GM19238 (cell line): ENCODE results near the gene CBX7.
A peak's percentile ranks its signal among the peaks of the same experiment; 100 is the strongest.

Source experiments
- DNase-seq: peaks from one replicate; pipeline ENCODE4 v3.0.0; 2011; ENCODE audit warnings: low spot score; ENCODE audit not compliant: insufficient read length

Gene CBX7

GRCh38 chr22:39148026-39148726, 4.3 kb downstream of the CBX7 start:
- no peak for DNase-seq

- no peak for DNase-seq
Measured at GRCh38 chr22:39147335-39148025, 5.0 kb downstream of the CBX7 start.

- no peak for DNase-seq
Measured at GRCh38 chr22:39146256-39147101, 6.0 kb downstream of the CBX7 start.

GRCh38 chr22:39144101-39144767, 8.2 kb downstream of the CBX7 start:
- DNase-seq = peak; percentile 79

DNA sequence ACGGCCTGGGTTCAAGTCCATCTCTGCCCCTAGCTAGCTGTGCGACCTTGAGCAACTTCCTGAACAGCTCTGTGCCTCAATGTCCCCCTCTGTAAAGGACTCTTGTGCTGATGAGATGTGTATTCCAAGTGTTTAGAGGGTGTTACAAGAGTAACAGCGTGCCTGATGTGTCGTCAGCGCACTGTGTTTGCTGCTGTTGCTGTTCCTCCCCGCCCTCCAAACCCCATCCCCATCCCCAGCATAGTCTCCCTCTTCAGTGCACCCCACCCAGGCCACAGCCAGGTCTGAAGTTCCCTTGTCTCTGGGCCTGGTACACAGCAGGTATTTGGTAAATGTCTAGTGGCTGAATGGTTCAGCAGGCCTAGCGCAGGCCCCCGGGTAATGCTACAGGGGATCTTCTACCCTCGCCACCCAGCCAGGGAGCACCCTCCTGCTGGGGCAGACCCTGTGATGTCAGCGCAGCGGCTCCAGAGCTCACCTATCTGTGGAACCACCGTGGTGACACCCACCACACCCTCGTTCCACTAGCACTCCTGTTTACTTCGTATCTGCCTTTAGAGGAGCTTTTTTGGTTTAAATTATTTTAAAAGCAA, 10.3 kb downstream of the CBX7 start:
- no peak for DNase-seq

DNA sequence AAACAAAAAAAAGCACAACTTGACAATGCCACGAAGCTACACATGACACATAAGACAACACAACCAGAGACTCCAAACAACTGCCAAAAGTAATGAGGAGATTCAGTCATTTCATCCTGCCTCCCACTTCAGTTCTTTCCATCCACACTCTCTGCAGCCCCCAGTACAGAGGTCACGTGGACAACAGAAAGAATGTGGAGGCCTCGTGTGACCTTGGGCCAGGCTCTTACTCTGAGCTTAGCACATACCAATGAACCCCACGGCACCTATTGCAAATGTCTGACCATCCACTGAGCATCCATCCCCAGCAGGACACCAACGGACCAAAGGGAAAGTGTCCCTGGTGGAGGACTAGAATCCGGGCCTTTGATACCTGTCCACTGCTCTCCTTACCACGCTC, 12.5 kb downstream of the CBX7 start:
- no peak for DNase-seq

- no peak for DNase-seq
Measured at GRCh38 chr22:39138357-39138997, 14.0 kb downstream of the CBX7 start.

DNA sequence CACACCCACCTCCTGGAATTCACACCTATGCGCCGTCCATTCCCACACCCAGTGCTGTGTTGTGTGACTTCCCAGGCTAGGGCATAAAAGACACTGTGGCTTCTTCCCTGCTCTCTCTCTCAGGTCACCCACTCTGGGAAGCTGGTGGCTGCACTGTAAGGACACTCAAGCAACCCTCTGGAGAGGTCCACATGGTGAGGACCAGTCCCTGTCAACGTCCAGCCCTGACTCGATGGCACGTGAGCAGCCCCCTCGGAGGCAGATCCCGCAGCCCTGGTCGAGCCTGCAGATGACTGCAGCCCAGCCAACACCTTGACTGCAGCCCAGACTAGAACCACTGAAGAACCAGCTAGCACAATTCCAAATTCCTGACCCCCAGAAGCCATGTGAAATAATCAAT, 16.2 kb downstream of the CBX7 start:
- no peak for DNase-seq

- DNase-seq = peak; percentile 47
Measured at GRCh38 chr22:39135092-39135896, 17.2 kb downstream of the CBX7 start.

DNA sequence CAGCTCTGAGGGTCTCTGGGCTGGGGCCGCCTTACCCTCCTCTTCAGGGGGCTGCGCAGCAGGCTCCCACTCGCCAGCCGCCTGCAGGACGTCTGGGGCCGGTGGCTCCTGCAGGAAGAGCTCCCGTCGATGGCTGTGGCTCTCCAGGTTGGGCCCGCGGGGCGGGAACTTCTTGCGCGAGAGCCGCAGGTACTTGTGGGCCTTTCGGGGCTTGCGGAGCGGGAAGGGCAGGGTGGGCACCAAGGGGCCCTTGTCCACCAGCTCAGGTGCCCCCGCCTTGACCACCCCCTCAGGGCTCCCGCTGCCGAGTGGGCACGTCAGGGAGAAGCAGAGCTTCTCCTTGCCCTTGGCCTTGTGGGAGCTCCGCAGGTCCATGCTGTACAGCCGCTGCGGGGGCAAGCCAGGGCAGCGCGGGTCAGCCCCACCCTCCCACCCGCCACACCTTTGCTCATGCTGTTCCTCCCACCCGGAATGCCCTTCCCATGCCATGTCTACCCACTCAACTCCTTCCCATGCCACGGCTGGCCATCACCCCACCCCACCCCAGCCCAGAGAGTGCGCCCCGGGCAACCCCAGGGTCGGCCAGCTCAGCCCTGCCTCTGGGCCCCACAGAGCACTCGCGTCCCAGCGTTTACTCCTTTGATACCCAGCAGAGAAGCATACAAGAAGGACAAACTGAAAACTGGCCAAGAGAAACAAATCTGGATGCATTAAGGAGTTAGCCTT, 18.0 kb downstream of the CBX7 start:
- DNase-seq = no peak

GRCh38 chr22:39133871-39134270, 18.6 kb downstream of the CBX7 start:
- no peak for DNase-seq

- DNase-seq = no peak
Measured at GRCh38 chr22:39132871-39133524, 19.5 kb downstream of the CBX7 start.

- DNase-seq = no peak
Measured at GRCh38 chr22:39132281-39132680, 20.2 kb downstream of the CBX7 start.

DNA sequence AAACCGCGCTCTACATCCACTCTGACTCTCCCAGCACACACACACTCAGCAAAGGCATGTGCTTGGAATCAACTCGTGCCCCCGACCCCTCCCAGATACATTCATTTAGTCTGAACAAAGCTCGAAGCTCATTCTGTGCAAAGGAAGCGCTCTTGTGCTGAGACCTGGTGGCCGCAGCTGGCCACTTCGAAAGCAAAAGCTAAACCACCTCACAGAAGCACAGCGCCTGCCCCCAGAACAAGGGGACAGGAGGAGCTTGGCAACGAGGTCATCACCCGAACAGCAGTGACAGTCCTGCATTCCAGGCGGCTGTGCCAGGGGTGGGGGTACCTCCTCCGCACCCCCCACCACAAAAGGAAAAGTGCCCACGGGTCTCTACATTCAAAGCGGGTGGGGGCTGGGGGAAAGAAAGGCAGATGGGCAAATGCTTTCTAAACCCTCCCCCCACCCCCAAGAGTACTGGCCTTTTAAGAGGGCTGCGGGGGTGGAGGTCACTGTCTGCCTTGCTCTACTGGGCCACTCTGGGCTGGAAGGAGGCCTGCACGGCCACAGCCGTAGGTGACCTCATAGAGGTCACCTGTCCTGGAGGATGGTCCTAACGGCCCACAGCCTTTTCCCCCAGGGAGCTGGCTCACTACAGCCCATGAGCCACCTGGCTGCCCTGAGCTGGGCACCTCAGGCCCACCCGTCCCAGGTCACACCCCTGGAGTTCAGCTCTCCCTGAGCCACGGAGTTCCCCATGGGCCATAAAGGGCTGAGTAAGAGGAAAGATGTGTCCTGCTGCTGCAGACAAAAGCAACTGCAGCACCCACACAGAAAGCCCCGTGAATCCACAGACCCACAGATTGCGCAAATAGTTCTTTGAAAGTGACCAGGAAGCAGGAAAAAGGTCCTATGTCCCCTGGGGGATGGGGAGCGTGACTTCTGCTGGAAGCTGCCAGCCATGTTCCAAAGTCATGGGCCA, 21.3 kb downstream of the CBX7 start:
- DNase-seq = no peak

GRCh38 chr22:39130152-39130704, 22.3 kb downstream of the CBX7 start:
- DNase-seq = no peak

GRCh38 chr22:39129746-39130145, 22.7 kb downstream of the CBX7 start:
- no peak for DNase-seq

DNA sequence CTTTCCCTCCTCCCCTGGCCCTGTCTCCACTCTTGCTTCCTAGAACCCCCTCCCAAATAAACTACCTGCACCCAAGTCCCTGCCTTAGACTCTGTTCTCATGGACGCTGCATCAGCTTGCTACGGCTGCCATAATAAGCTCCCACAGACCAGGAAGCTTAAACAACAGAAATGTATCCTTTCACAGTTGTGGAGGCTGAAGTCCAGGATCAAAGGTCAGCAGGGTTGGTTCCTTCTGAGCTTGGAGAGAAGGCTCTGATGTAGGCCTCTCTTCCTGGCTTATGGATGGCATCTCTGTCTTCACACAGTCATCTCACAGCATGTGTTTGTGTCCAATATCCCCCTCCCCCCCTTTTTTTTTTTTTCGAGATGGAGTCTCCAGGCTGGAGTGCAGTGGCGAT, 23.4 kb downstream of the CBX7 start:
- no peak for DNase-seq
